Adrenal gland (tissue), 5 donors: ENCODE data around the gene DMD.

Experiments
- POLR2A ChIP-seq, 2 donors: fragments of 450-650 bp; IDR thresholded peaks; one replicate each; pipeline ENCODE4 v1.6.1; 2017; ENCODE audit warnings: antibody characterized with exemption in 2 of 2, mild to moderate bottlenecking in 2 of 2, moderate library complexity in 1 of 2
- TF ChIP-seq, protein P1 (sequence below), 6 experiments: fragments of 450-650 bp in 4 of 6; fragments of 200-600 bp in 2 of 6; sonication (generic) in 1 of 6; IDR thresholded peaks; 1 replicate in 5 of 6; 2 replicates in 1 of 6; pipeline versions ENCODE4 v1.5.1 to v1.8.0; 2016 to 2021; ENCODE audit warnings: antibody characterized with exemption in 6 of 6, mild to moderate bottlenecking in 2 of 6, moderate library complexity in 1 of 6
- donor health status: DM: no; HTN: no; CAD: no.

DNA sequence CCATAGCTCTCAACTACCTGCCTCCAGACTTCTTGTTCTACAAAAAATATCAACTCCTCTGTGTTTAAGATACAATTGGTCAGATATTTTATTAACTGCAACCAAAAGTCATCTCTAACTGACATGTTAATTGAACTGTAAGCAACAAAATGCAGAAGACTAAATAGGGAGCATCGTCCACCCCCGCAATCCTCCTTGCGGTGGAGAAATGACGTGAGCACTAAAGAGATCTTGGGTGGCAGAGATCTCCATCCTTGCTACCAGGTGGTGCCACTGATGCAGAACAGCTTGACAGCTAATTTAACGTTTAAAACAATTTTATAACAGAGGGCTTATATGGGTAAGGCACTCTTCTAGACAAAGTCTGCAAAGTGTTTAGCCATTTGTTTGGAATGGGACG lies 1975.1 kb downstream of the DMD start:
- TF ChIP-seq, protein P1, sequence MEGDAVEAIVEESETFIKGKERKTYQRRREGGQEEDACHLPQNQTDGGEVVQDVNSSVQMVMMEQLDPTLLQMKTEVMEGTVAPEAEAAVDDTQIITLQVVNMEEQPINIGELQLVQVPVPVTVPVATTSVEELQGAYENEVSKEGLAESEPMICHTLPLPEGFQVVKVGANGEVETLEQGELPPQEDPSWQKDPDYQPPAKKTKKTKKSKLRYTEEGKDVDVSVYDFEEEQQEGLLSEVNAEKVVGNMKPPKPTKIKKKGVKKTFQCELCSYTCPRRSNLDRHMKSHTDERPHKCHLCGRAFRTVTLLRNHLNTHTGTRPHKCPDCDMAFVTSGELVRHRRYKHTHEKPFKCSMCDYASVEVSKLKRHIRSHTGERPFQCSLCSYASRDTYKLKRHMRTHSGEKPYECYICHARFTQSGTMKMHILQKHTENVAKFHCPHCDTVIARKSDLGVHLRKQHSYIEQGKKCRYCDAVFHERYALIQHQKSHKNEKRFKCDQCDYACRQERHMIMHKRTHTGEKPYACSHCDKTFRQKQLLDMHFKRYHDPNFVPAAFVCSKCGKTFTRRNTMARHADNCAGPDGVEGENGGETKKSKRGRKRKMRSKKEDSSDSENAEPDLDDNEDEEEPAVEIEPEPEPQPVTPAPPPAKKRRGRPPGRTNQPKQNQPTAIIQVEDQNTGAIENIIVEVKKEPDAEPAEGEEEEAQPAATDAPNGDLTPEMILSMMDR (IDR thresholded peaks at IDR 0.05), result no peak
- TF ChIP-seq POLR2A (IDR thresholded peaks at IDR 0.05), result no peak
